DOHH2 (cell line): ENCODE measurements around the gene IRF4.

Source experiments
- H3F3A ChIP-seq: fragments of 200-600 bp; sonication (generic), shearing (Covaris generic); 2 replicates; pipeline ENCODE4 v1.6.0; 2016; ENCODE audit warnings: antibody characterized with exemption, mild to moderate bottlenecking; ENCODE audit not compliant: control insufficient read depth, insufficient read depth
- H3K27ac ChIP-seq: fragments of 200-600 bp; sonication (generic); 2 replicates; pipeline ENCODE4 v1.5.1; 2014; ENCODE audit warnings: low read depth, mild to moderate bottlenecking, low read length, moderate library complexity
- H3K27me3 ChIP-seq: fragments of 200-600 bp; sonication (generic); 2 replicates; pipeline ENCODE4 v1.6.1; 2014; ENCODE audit warnings: mild to moderate bottlenecking, low read length, mixed read lengths; ENCODE audit not compliant: control insufficient read depth
- H3K36me3 ChIP-seq: fragments of 200-600 bp; sonication (generic); 2 replicates; pipeline ENCODE4 v1.6.1; 2014; ENCODE audit warnings: mild to moderate bottlenecking, low read length, moderate library complexity, mixed read lengths; ENCODE audit not compliant: control insufficient read depth
- H3K4me1 ChIP-seq: fragments of 200-600 bp; sonication (generic); 2 replicates; pipeline ENCODE4 v1.6.1; 2014; ENCODE audit warnings: mild to moderate bottlenecking, low read length, mixed read lengths; ENCODE audit not compliant: control insufficient read depth
- H3K4me2 ChIP-seq: fragments of 200-600 bp; sonication (generic); 2 replicates; pipeline ENCODE4 v1.6.0; 2014; ENCODE audit warnings: mild to moderate bottlenecking, low read length, moderate library complexity
- H3K4me3 ChIP-seq: fragments of 200-600 bp; sonication (generic); 2 replicates; pipeline ENCODE4 v1.5.1; 2014; ENCODE audit warnings: mild to moderate bottlenecking, low read length, mixed read lengths
- H3K79me2 ChIP-seq: fragments of 200-600 bp; sonication (generic); 2 replicates; pipeline ENCODE4 v1.6.1; 2014; ENCODE audit warnings: mild to moderate bottlenecking, low read length, mixed read lengths; ENCODE audit not compliant: control insufficient read depth
- H3K9me2 ChIP-seq: fragments of 200-600 bp; sonication (generic); replicated peaks from 2 replicates; pipeline ENCODE4 v1.6.1; 2014; ENCODE audit warnings: mild to moderate bottlenecking, low read length, mixed read lengths; ENCODE audit not compliant: control insufficient read depth
- H3K9me3 ChIP-seq: fragments of 200-600 bp; sonication (generic); 2 replicates; pipeline ENCODE4 v1.6.1; 2014; ENCODE audit warnings: antibody characterized with exemption, low read length, mixed read lengths; ENCODE audit not compliant: control insufficient read depth, insufficient read depth
- H4K20me1 ChIP-seq: fragments of 200-600 bp; sonication (generic); 2 replicates; pipeline ENCODE4 v1.6.0; 2014; ENCODE audit warnings: low read depth, mild to moderate bottlenecking, antibody characterized with exemption, low read length, moderate library complexity; ENCODE audit not compliant: control insufficient read depth, insufficient read depth
- EZH2phosphoT487 ChIP-seq: fragments of 200-600 bp; sonication (generic); IDR thresholded peaks from 2 replicates; pipeline ENCODE4 v1.6.1; 2017; ENCODE audit warnings: borderline replicate concordance, mild to moderate bottlenecking, antibody characterized with exemption, low read length, moderate library complexity, mixed read lengths
- TF ChIP-seq, protein P1 (sequence below): fragments of 200-600 bp; sonication (generic); IDR thresholded peaks from one replicate; pipeline ENCODE4 v1.5.1; 2014; ENCODE audit warnings: antibody characterized with exemption, mild to moderate bottlenecking, low read depth, low read length; ENCODE audit not compliant: poor library complexity, severe bottlenecking

Gene IRF4

DNA sequence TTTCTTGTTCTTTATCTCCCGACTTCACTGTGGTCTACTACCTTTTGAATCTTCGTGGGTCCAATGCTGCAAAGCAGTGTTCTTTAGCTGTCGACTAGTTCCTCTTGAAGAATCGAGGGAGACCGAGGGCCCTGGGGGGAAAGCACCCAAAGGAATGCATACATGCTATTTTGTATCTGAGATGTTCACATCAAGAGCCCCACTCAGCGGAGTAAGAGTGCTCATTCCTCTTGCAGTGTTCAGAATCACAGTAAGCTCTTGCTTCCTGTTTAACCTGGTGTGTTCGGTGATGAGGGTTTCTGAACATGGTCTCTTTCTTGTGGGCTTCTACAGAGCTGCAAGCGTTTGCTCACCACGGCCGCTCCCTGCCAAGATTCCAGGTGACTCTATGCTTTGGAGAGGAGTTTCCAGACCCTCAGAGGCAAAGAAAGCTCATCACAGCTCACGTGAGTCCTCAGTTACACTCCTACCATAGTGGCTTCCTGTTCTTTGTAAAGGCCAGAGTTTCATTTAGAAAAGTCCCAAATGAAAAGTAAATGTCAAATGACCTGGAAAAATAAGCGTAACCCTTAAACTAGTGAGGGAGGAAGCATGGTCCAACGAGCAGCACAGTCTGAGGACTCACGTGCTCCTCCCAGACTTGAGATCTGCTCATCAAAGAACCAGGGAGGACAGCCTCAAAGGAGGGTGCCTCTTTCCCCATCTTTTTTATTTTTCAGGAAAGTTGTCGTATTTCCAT, 13.3 kb downstream of the IRF4 start:
- no peaks in the 10 kb centered on the region for H4K20me1 ChIP-seq

DNA sequence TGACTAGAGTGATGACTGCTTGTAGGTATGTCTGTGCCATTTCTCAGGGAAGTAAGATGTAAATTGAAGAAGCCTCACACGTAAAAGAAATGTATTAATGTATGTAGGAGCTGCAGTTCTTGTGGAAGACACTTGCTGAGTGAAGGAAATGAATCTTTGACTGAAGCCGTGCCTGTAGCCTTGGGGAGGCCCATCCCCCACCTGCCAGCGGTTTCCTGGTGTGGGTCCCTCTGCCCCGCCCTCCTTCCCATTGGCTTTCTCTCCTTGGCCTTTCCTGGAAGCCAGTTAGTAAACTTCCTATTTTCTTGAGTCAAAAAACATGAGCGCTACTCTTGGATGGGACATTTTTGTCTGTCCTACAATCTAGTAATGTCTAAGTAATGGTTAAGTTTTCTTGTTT, 16.6 kb downstream of the IRF4 start:
- Histone ChIP-seq H3K36me3 (no peaks in the 10 kb centered on the region), H3K27ac (no peak overlapping the region), H3K27me3 (peaks cover 26% of the 10 kb centered on the region), H3K79me2 (no peaks in the 10 kb centered on the region), H3K4me3 (no peak overlapping the region), H4K20me1 (no peaks in the 10 kb centered on the region), H3K4me2 (no peak overlapping the region), H3F3A (no peaks in the 10 kb centered on the region), H3K9me2 (no peaks in the 10 kb centered on the region), H3K9me3 (no peaks in the 10 kb centered on the region), H3K4me1 (peaks cover 8% of the 10 kb centered on the region)
- no peak for TF ChIP-seq EZH2phosphoT487
- TF ChIP-seq, protein P1, sequence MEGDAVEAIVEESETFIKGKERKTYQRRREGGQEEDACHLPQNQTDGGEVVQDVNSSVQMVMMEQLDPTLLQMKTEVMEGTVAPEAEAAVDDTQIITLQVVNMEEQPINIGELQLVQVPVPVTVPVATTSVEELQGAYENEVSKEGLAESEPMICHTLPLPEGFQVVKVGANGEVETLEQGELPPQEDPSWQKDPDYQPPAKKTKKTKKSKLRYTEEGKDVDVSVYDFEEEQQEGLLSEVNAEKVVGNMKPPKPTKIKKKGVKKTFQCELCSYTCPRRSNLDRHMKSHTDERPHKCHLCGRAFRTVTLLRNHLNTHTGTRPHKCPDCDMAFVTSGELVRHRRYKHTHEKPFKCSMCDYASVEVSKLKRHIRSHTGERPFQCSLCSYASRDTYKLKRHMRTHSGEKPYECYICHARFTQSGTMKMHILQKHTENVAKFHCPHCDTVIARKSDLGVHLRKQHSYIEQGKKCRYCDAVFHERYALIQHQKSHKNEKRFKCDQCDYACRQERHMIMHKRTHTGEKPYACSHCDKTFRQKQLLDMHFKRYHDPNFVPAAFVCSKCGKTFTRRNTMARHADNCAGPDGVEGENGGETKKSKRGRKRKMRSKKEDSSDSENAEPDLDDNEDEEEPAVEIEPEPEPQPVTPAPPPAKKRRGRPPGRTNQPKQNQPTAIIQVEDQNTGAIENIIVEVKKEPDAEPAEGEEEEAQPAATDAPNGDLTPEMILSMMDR: no peak

More for the DNA sequence above, 13.3 kb downstream of the IRF4 start:
- Histone ChIP-seq H3K27me3 (peaks cover 11% of the 10 kb centered on the region), H3K4me1 (peaks cover 8% of the 10 kb centered on the region), H3K4me3 (no peak overlapping the region), H3K27ac (no peak overlapping the region), H3K79me2 (no peaks in the 10 kb centered on the region), H3F3A (no peaks in the 10 kb centered on the region), H3K36me3 (no peaks in the 10 kb centered on the region), H3K4me2 (no peak overlapping the region), H3K9me2 (no peaks in the 10 kb centered on the region), H3K9me3 (no peaks in the 10 kb centered on the region)
- no peak for TF ChIP-seq EZH2phosphoT487
- TF ChIP-seq, protein P1: no peak

DNA sequence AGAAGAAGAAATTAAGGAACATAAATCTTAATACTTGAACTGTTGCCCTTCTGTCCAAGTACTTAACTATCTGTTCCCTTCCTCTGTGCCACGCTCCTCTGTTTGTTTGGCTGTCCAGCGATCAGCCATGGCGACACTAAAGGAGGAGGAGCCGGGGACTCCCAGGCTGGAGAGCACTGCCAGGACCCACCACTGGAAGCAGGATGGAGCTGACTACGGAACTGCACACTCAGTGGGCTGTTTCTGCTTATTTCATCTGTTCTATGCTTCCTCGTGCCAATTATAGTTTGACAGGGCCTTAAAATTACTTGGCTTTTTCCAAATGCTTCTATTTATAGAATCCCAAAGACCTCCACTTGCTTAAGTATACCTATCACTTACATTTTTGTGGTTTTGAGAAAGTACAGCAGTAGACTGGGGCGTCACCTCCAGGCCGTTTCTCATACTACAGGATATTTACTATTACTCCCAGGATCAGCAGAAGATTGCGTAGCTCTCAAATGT, 17.1 kb downstream of the IRF4 start:
- Histone ChIP-seq H3K4me1 (peaks cover 8% of the 10 kb centered on the region), H3K9me2 (no peaks in the 10 kb centered on the region), H3K36me3 (no peaks in the 10 kb centered on the region), H3K4me3 (no peak overlapping the region), H3K9me3 (no peaks in the 10 kb centered on the region), H4K20me1 (no peaks in the 10 kb centered on the region), H3K79me2 (no peaks in the 10 kb centered on the region), H3F3A (no peaks in the 10 kb centered on the region), H3K27me3 (peaks cover 28% of the 10 kb centered on the region), H3K27ac (no peak overlapping the region), H3K4me2 (no peak overlapping the region)
- TF ChIP-seq, protein P1: peak; percentile 60
- TF ChIP-seq EZH2phosphoT487: no peak
